Loucy (cell line): ENCODE measurements around the gene CTTNBP2.

Source experiments
- H2AFZ ChIP-seq: fragments of 200-600 bp; sonication (generic); 2 replicates; pipeline ENCODE4 v1.6.0; 2016; ENCODE audit warnings: antibody characterized with exemption, mild to moderate bottlenecking, low read length, moderate library complexity
- H3F3A ChIP-seq: fragments of 200-600 bp; 2 replicates; pipeline ENCODE4 v1.6.0; 2016; ENCODE audit warnings: antibody characterized with exemption, low read depth, mild to moderate bottlenecking
- H3K27me3 ChIP-seq: fragments of 200-600 bp; sonication (generic); 2 replicates; pipeline ENCODE4 v1.6.1; 2014; ENCODE audit warnings: low read length, mild to moderate bottlenecking; ENCODE audit not compliant: insufficient read depth, poor library complexity, severe bottlenecking
- H3K36me3 ChIP-seq: fragments of 200-600 bp; sonication (generic); 2 replicates; pipeline ENCODE4 v1.6.1; 2016; ENCODE audit warnings: low read length; ENCODE audit not compliant: insufficient read depth
- H3K4me1 ChIP-seq: fragments of 200-600 bp; sonication (generic); 2 replicates; pipeline ENCODE4 v1.5.1; 2014; ENCODE audit warnings: low read length, mild to moderate bottlenecking; ENCODE audit not compliant: insufficient read depth, poor library complexity, severe bottlenecking
- H3K4me2 ChIP-seq: fragments of 200-600 bp; sonication (generic); 2 replicates; pipeline ENCODE4 v1.6.0; 2014; ENCODE audit warnings: antibody characterized with exemption, low read length, low read depth, mild to moderate bottlenecking; ENCODE audit not compliant: poor library complexity, severe bottlenecking
- H3K4me3 ChIP-seq: fragments of 200-600 bp; sonication (generic); 2 replicates; pipeline ENCODE4 v1.5.1; 2014; ENCODE audit warnings: low read length, mild to moderate bottlenecking, mixed read lengths; ENCODE audit not compliant: poor library complexity, severe bottlenecking
- H3K79me2 ChIP-seq: fragments of 200-600 bp; sonication (generic); 2 replicates; pipeline ENCODE4 v1.6.1; 2014; ENCODE audit warnings: low read length; ENCODE audit not compliant: insufficient read depth
- H3K9ac ChIP-seq: fragments of 200-600 bp; sonication (generic); 2 replicates; pipeline ENCODE4 v1.6.0; 2014; ENCODE audit warnings: mild to moderate bottlenecking, low read depth, low read length, moderate library complexity; ENCODE audit not compliant: poor library complexity, severe bottlenecking
- H3K9me2 ChIP-seq: fragments of 200-600 bp; sonication (generic); replicated peaks from 2 replicates; pipeline ENCODE4 v1.6.1; 2016; ENCODE audit warnings: low read depth, low read length, mixed read lengths
- H3K9me3 ChIP-seq: fragments of 200-600 bp; sonication (generic); 2 replicates; pipeline ENCODE4 v1.6.1; 2014; ENCODE audit warnings: mild to moderate bottlenecking, antibody characterized with exemption, low read length, low read depth; ENCODE audit not compliant: insufficient read depth
- H4K20me1 ChIP-seq: fragments of 200-600 bp; sonication (generic); 2 replicates; pipeline ENCODE4 v1.6.0; 2014; ENCODE audit warnings: antibody characterized with exemption, low read length, mild to moderate bottlenecking; ENCODE audit not compliant: insufficient read depth, poor library complexity, severe bottlenecking
- EZH2phosphoT487 ChIP-seq: fragments of 200-600 bp; IDR thresholded peaks from 2 replicates; pipeline ENCODE4 v1.6.1; 2018; ENCODE audit warnings: antibody characterized with exemption, mild to moderate bottlenecking, moderate library complexity, borderline replicate concordance
- TF ChIP-seq, protein P1 (sequence below): fragments of 200-600 bp; sonication (generic); conservative IDR thresholded peaks from 2 replicates; pipeline ENCODE4 v1.5.1; 2014; ENCODE audit warnings: mild to moderate bottlenecking, antibody characterized with exemption, low read length

CTTNBP2 gene

DNA sequence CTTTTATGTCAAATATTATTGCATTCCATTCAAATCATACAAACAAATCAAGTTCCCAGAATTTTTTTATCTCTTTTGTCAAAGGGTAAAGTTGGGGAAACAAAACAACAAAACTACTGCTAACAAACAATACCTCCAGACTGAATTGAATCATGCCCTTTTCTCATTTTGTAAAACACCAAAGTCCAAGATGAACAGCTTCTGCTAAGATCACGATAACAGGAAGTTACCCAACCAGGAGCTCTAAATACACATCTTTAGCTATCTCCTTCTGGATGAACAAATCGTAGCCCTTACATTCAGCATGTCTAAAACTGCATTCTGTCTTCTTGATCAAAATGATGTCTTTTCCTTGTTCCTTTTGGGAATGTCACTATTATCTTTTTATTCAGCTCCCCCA is 97.4 kb downstream of the CTTNBP2 start:
- no peaks in the 10 kb centered on the region for H3K27me3 ChIP-seq
- H2AFZ ChIP-seq = no peak overlapping the region
- H3K4me1 ChIP-seq = no peaks in the 10 kb centered on the region
- no peaks in the 10 kb centered on the region for H4K20me1 ChIP-seq
- TF ChIP-seq, protein P1, sequence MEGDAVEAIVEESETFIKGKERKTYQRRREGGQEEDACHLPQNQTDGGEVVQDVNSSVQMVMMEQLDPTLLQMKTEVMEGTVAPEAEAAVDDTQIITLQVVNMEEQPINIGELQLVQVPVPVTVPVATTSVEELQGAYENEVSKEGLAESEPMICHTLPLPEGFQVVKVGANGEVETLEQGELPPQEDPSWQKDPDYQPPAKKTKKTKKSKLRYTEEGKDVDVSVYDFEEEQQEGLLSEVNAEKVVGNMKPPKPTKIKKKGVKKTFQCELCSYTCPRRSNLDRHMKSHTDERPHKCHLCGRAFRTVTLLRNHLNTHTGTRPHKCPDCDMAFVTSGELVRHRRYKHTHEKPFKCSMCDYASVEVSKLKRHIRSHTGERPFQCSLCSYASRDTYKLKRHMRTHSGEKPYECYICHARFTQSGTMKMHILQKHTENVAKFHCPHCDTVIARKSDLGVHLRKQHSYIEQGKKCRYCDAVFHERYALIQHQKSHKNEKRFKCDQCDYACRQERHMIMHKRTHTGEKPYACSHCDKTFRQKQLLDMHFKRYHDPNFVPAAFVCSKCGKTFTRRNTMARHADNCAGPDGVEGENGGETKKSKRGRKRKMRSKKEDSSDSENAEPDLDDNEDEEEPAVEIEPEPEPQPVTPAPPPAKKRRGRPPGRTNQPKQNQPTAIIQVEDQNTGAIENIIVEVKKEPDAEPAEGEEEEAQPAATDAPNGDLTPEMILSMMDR = no peak
- no peak for TF ChIP-seq EZH2phosphoT487
- no peaks in the 10 kb centered on the region for H3K9me3 ChIP-seq
- no peaks in the 10 kb centered on the region for H3K9me2 ChIP-seq
- H3K9ac ChIP-seq = no peak overlapping the region
- H3K36me3 ChIP-seq = no peaks in the 10 kb centered on the region
- no peaks in the 10 kb centered on the region for H3F3A ChIP-seq
- H3K79me2 ChIP-seq = no peaks in the 10 kb centered on the region
- H3K4me3 ChIP-seq = no peak overlapping the region
- H3K4me2 ChIP-seq = no peak overlapping the region

DNA sequence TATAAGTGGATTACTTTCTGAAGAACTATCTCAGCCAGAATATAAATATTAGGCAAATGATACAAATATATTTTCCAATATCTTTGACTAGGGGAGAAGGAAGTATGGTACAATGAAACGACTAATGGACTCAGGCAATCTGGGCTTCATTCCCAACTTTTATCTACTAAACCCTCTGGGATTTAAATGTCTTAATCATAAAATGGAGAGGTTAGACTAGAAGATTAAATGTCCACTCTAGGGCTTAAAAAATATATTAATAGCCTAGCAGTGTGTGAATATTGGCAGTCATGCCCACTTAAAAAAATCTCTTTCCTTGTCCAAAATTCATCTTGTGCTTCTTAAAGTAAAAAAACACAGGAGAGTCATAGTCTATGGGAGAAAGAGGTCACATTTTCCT is 98.3 kb downstream of the CTTNBP2 start:
- Histone ChIP-seq H3K36me3 (no peaks in the 10 kb centered on the region), H4K20me1 (no peaks in the 10 kb centered on the region), H3K9ac (no peak overlapping the region), H3K79me2 (no peaks in the 10 kb centered on the region), H3F3A (no peaks in the 10 kb centered on the region), H3K4me3 (no peak overlapping the region), H3K9me3 (no peaks in the 10 kb centered on the region), H3K27me3 (no peaks in the 10 kb centered on the region), H3K4me1 (no peaks in the 10 kb centered on the region), H3K4me2 (no peak overlapping the region), H3K9me2 (no peaks in the 10 kb centered on the region), H2AFZ (no peak overlapping the region)
- no peak for TF ChIP-seq EZH2phosphoT487
- TF ChIP-seq, protein P1 = no peak

DNA sequence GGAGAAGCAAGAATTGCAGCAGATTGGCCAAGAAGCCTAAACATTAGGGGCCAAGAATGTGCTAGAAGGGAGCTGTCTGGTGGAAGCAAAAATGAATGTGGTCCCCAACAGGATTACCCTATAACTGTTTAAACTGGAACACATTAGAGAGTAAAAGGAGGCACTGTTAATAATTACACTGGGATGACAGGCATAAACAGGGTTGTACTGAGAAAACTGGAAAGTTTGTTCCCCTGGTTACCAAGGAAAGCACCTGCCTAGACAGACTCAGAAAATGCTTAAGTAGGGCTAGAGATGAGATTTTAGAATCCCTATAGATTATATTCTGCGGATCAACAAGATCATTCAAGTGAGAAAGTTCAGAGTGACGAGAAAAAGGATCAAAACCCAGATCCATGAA is 100.8 kb downstream of the CTTNBP2 start:
- no peak overlapping the region for H3K4me3 ChIP-seq
- no peaks in the 10 kb centered on the region for H3F3A ChIP-seq
- no peaks in the 10 kb centered on the region for H3K79me2 ChIP-seq
- H3K9ac ChIP-seq = no peak overlapping the region
- H3K27me3 ChIP-seq = no peaks in the 10 kb centered on the region
- H3K9me2 ChIP-seq = no peaks in the 10 kb centered on the region
- H3K4me1 ChIP-seq = no peaks in the 10 kb centered on the region
- H2AFZ ChIP-seq = no peak overlapping the region
- H3K9me3 ChIP-seq = no peaks in the 10 kb centered on the region
- H4K20me1 ChIP-seq = no peaks in the 10 kb centered on the region
- no peak for TF ChIP-seq EZH2phosphoT487
- TF ChIP-seq, protein P1 = no peak
- H3K4me2 ChIP-seq = no peak overlapping the region
- no peaks in the 10 kb centered on the region for H3K36me3 ChIP-seq
